HEK293 (cell line): ENCODE data around the gene POLR3A.

ENCODE experiments used
- CTCF ChIA-PET: fragments of 350-600 bp; formaldehyde crosslinking; extraction: SDS; loops from one replicate; lab custom pipeline; 2021; ENCODE audit warnings: antibody characterized with exemption; lab: Yijun Ruan, JAX
- POLR2A ChIA-PET: fragments of 300-600 bp; formaldehyde crosslinking; extraction: SDS; loops from one replicate; lab custom pipeline; 2020; ENCODE audit warnings: antibody characterized with exemption, inconsistent platforms; lab: Yijun Ruan, JAX
- H3K27ac ChIP-seq: fragments of 200-500 bp; sonication (Bioruptor generic); 2 replicates; pipeline ENCODE4 v1.5.1; 2014; ENCODE audit warnings: low read depth, low read length, control low read depth, inconsistent platforms; ENCODE audit errors: extremely low read depth
- H3K36me3 ChIP-seq, 2 experiments: fragments of 200-500 bp in 1 of 2; sonication (Bioruptor generic) in 1 of 2; 1 replicate in 1 of 2; 2 replicates in 1 of 2; pipeline ENCODE4 v1.5.1; 2014 to 2017; ENCODE audit warnings: inconsistent platforms in 2 of 2, low read length in 2 of 2; ENCODE audit not compliant: control insufficient read depth in 2 of 2, insufficient read depth in 1 of 2
- H3K4me1 ChIP-seq: fragments of 200-500 bp; sonication (Bioruptor generic); 2 replicates; pipeline ENCODE4 v1.5.1; 2014; ENCODE audit warnings: mild to moderate bottlenecking, low read length, inconsistent platforms; ENCODE audit not compliant: control insufficient read depth, insufficient read depth
- H3K4me3 ChIP-seq: 2 replicates; pipeline ENCODE4 v1.5.1; 2011; ENCODE audit warnings: low read depth, mild to moderate bottlenecking, control low read depth, low read length, moderate library complexity
- H3K9me3 ChIP-seq: fragments of 200-500 bp; sonication (Bioruptor generic); 2 replicates; pipeline ENCODE4 v1.5.1; 2014; ENCODE audit warnings: low read depth, low read length, inconsistent platforms; ENCODE audit not compliant: control insufficient read depth, insufficient read depth
- GLI2 ChIP-seq: fragments of 450-650 bp; formaldehyde crosslinking; IDR thresholded peaks from 2 replicates; pipeline ENCODE4; 2017; ENCODE audit warnings: missing biosample characterization, missing genetic modification characterization, low read depth, borderline replicate concordance
- PATZ1 ChIP-seq: fragments of 450-650 bp; formaldehyde crosslinking; IDR thresholded peaks from 2 replicates; pipeline ENCODE4 v1.5.1; 2016; ENCODE audit warnings: missing biosample characterization, missing genetic modification characterization
- PBX3 ChIP-seq: sonication (generic); formaldehyde crosslinking; IDR thresholded peaks from 2 replicates; pipeline ENCODE4 v1.8.1; 2022; ENCODE audit warnings: mild to moderate bottlenecking, moderate library complexity, missing genetic modification reagents
- SCRT2 ChIP-seq: fragments of 450-650 bp; formaldehyde crosslinking; IDR thresholded peaks from 2 replicates; pipeline ENCODE4 v1.5.1; 2016; ENCODE audit warnings: missing biosample characterization, missing genetic modification characterization
- SETDB1 ChIP-seq: IDR thresholded peaks from one replicate; pipeline ENCODE4 v1.6.1; 2017; ENCODE audit warnings: mild to moderate bottlenecking, low read length, moderate library complexity, mixed read lengths; ENCODE audit not compliant: insufficient read length
- WT1 ChIP-seq: fragments of 450-650 bp; formaldehyde crosslinking; IDR thresholded peaks from 2 replicates; pipeline ENCODE4 v1.5.1; 2016; ENCODE audit warnings: missing biosample characterization, missing genetic modification characterization
- ZBTB26 ChIP-seq: fragments of 450-650 bp; formaldehyde crosslinking; optimal IDR thresholded peaks from 2 replicates; pipeline ENCODE3; 2016; ENCODE audit warnings: missing biosample characterization, mild to moderate bottlenecking, missing genetic modification characterization
- ZNF132 ChIP-seq: fragments of 450-650 bp; formaldehyde crosslinking; IDR thresholded peaks from 2 replicates; pipeline ENCODE4 v1.5.1; 2017; ENCODE audit warnings: missing biosample characterization, missing genetic modification characterization, borderline replicate concordance
- ZNF146 ChIP-seq: fragments of 450-650 bp; formaldehyde crosslinking; IDR thresholded peaks from 2 replicates; pipeline ENCODE4 v1.5.1; 2016; ENCODE audit warnings: missing biosample characterization, missing genetic modification characterization
- ZNF16 ChIP-seq: fragments of 450-650 bp; formaldehyde crosslinking; IDR thresholded peaks from 2 replicates; pipeline ENCODE4 v1.5.1; 2016; ENCODE audit warnings: low read depth, missing biosample characterization, missing genetic modification characterization
- ZNF354C ChIP-seq: fragments of 450-650 bp; formaldehyde crosslinking; IDR thresholded peaks from 2 replicates; pipeline ENCODE4 v1.5.1; 2016; ENCODE audit warnings: missing biosample characterization, missing genetic modification characterization, low read depth, borderline replicate concordance
- ZNF362 ChIP-seq: fragments of 450-650 bp; formaldehyde crosslinking; IDR thresholded peaks from 2 replicates; pipeline ENCODE4 v1.5.1; 2016; ENCODE audit warnings: missing biosample characterization, missing genetic modification characterization
- ZNF488 ChIP-seq: fragments of 450-650 bp; formaldehyde crosslinking; IDR thresholded peaks from 2 replicates; pipeline ENCODE4 v1.5.1; 2016; ENCODE audit warnings: missing biosample characterization, missing genetic modification characterization
- ZNF560 ChIP-seq: fragments of 450-650 bp; formaldehyde crosslinking; IDR thresholded peaks from 2 replicates; pipeline ENCODE4 v1.5.1; 2017; ENCODE audit warnings: missing biosample characterization, missing genetic modification characterization, borderline replicate concordance
- ZNF580 ChIP-seq: fragments of 450-650 bp; formaldehyde crosslinking; IDR thresholded peaks from 2 replicates; pipeline ENCODE4 v1.5.1; 2016; ENCODE audit warnings: missing biosample characterization, missing genetic modification characterization
- ZNF677 ChIP-seq: fragments of 450-650 bp; IDR thresholded peaks from 2 replicates; pipeline ENCODE4 v1.5.0; 2018; ENCODE audit warnings: missing biosample characterization, mild to moderate bottlenecking, missing genetic modification characterization, moderate library complexity
- ZSCAN23 ChIP-seq: fragments of 450-650 bp; formaldehyde crosslinking; IDR thresholded peaks from 2 replicates; pipeline ENCODE4 v1.5.1; 2016; ENCODE audit warnings: missing biosample characterization, missing genetic modification characterization

The POLR3A gene

GRCh38 chr10:77961668-77962067, 67.6 kb downstream of the POLR3A start:
- CTCF ChIA-PET: interaction anchor here (1.1 kb wide), 1 partner anchor 13 kb away, joined by 10 read pairs; no protein-coding TSS in a partner anchor

GRCh38 chr10:77960829-77961329, 68.4 kb downstream of the POLR3A start:
- no peaks in the 10 kb centered on the region for H3K36me3 ChIP-seq
- TF ChIP-seq ZNF146 (tag by site-specific recombination) (peak; percentile 59), ZNF580 (tag by site-specific recombination) (no peak), GLI2 (tag by site-specific recombination) (no peak), ZNF16 (tag by site-specific recombination) (no peak)
- TF ChIP-seq, all 188 proteins: peak for 1
- Histone ChIP-seq H3K9me3 (no peaks in the 10 kb centered on the region), H3K27ac (no peak overlapping the region), H3K4me1 (no peaks in the 10 kb centered on the region), H3K4me3 (no peak overlapping the region)
- POLR2A ChIA-PET: no interaction called here
- CTCF ChIA-PET: interaction anchor here (1.0 kb wide), 1 partner anchor 11 kb away, joined by 5 read pairs; no protein-coding TSS in a partner anchor

More at GRCh38 chr10:77961668-77962067, 67.6 kb downstream of the POLR3A start:
- no peak overlapping the region for H3K4me3 ChIP-seq
- no peaks in the 10 kb centered on the region for H3K4me1 ChIP-seq
- H3K36me3 ChIP-seq: no peaks in the 10 kb centered on the region
- H3K9me3 ChIP-seq: no peaks in the 10 kb centered on the region
- H3K27ac ChIP-seq: no peak overlapping the region
- POLR2A ChIA-PET: no interaction called here
- TF ChIP-seq ZNF362 (tag by site-specific recombination) (peak; percentile 65; the same call in 1 of the 2 replicates), ZNF488 (tag by site-specific recombination) (no peak), ZNF132 (no peak)

- ChIA-PET CTCF (interaction anchor here (0.6 to 1.0 kb wide), 3 partner anchors 10 to 206 kb away, joined by 3 to 5 read pairs (median 3); no protein-coding TSS in a partner anchor), POLR2A (interaction anchor here (0.5 kb wide), 1 partner anchor 22 kb away, joined by 5 read pairs; no protein-coding TSS in a partner anchor)
These were observed 69.3 kb downstream of the POLR3A start for GRCh38 chr10:77959887-77960455.

GRCh38 chr10:77959384-77959783, 69.9 kb downstream of the POLR3A start:
- no peaks in the 10 kb centered on the region for H3K9me3 ChIP-seq
- no peaks in the 10 kb centered on the region for H3K4me1 ChIP-seq
- ChIA-PET POLR2A (interaction anchor here (0.5 kb wide), 2 partner anchors 21 to 1246 kb away, joined by 4 to 5 read pairs; no protein-coding TSS in a partner anchor), CTCF (interaction anchor here (0.6 to 0.7 kb wide), 2 partner anchors 27 to 206 kb away, joined by 3 to 4 read pairs; no protein-coding TSS in a partner anchor)
- H3K4me3 ChIP-seq: no peak overlapping the region
- H3K36me3 ChIP-seq: no peaks in the 10 kb centered on the region
- H3K27ac ChIP-seq: no peak overlapping the region
- no peak for TF ChIP-seq ZNF677 (tag by site-specific recombination)
- no peak for TF ChIP-seq SCRT2 (tag by site-specific recombination)
- TF ChIP-seq ZNF354C (tag by site-specific recombination): no peak
- TF ChIP-seq ZBTB26: no peak
- no peak for TF ChIP-seq WT1 (tag by site-specific recombination)
- no peak for TF ChIP-seq SETDB1
- TF ChIP-seq PATZ1 (tag by site-specific recombination): no peak
- no peak for TF ChIP-seq ZNF132

More at GRCh38 chr10:77959887-77960455, 69.3 kb downstream of the POLR3A start:
- no peaks in the 10 kb centered on the region for H3K4me1 ChIP-seq
- H3K36me3 ChIP-seq: no peaks in the 10 kb centered on the region
- no peak overlapping the region for H3K27ac ChIP-seq
- TF ChIP-seq PBX3 (no peak), ZSCAN23 (tag by site-specific recombination) (no peak), ZNF560 (no peak)
- no peaks in the 10 kb centered on the region for H3K9me3 ChIP-seq
- H3K4me3 ChIP-seq: no peak overlapping the region
